Stimulated activated CD8-positive, alpha-beta memory T cell treated with anti-CD3 and anti-CD28 coated beads, Interleukin-4, amount 100 ng/mL, for 1 hour (primary cell): ENCODE results near the gene ICE1.
"Not testable (repeated sequence)": the region's sequence is repeated elsewhere in the genome, so short reads cannot be mapped to it uniquely, and the experiment has no call there.

Source experiments
- DNase-seq, 2 donors: peaks; one replicate each; pipeline ENCODE4 v3.0.0-alpha.2; 2020; ENCODE audit warnings: low read depth in 2 of 2, low spot score in 1 of 2

The ICE1 gene

GRCh38 chr5:5421961-5422818 lies at the start of gene ICE1:
Gene ICE1 (plus strand): TSS chr5:5422677. CDS start chr5:5422916, 239 bp downstream.
- DNase-seq, result peak; percentile 88 to 92

- DNase-seq, result no peak
Measured at GRCh38 chr5:5372930-5373329, 49.5 kb upstream of the ICE1 start.

- no peak for DNase-seq
Measured at GRCh38 chr5:5373351-5373989, 49.0 kb upstream of the ICE1 start.

- DNase-seq, result no peak
Measured at GRCh38 chr5:5374009-5374715, 48.3 kb upstream of the ICE1 start.

- DNase-seq, result no peak
Measured at GRCh38 chr5:5377780-5378179, 44.7 kb upstream of the ICE1 start.

- no peak for DNase-seq
Measured at GRCh38 chr5:5378531-5378930, 43.9 kb upstream of the ICE1 start.

GRCh38 chr5:5380298-5380697 lies 42.2 kb upstream of the ICE1 start:
- DNase-seq, result no peak

GRCh38 chr5:5381310-5381913 lies 41.1 kb upstream of the ICE1 start:
- no peak for DNase-seq

- DNase-seq, result no peak
Measured at GRCh38 chr5:5383461-5383860, 39.0 kb upstream of the ICE1 start.

GRCh38 chr5:5384660-5385330 lies 37.7 kb upstream of the ICE1 start:
- no peak for DNase-seq

GRCh38 chr5:5385331-5385662 lies 37.2 kb upstream of the ICE1 start:
- DNase-seq, result no peak

GRCh38 chr5:5386329-5386728 lies 36.1 kb upstream of the ICE1 start:
- DNase-seq, result no peak

- no peak for DNase-seq
Measured at GRCh38 chr5:5387192-5387591, 35.3 kb upstream of the ICE1 start.

- no peak for DNase-seq
Measured at GRCh38 chr5:5387777-5388176, 34.7 kb upstream of the ICE1 start.

- DNase-seq, result not testable (repeated sequence)
Measured at GRCh38 chr5:5390121-5390869, 32.2 kb upstream of the ICE1 start.

- DNase-seq, result not testable (repeated sequence)
Measured at GRCh38 chr5:5392504-5392903, 30.0 kb upstream of the ICE1 start.

- DNase-seq, result not testable (repeated sequence)
Measured at GRCh38 chr5:5394384-5394986, 28.0 kb upstream of the ICE1 start.

- not testable (repeated sequence) for DNase-seq
Measured at GRCh38 chr5:5395093-5395492, 27.4 kb upstream of the ICE1 start.

- no peak for DNase-seq
Measured at GRCh38 chr5:5398071-5398470, 24.4 kb upstream of the ICE1 start.

- no peak for DNase-seq
Measured at GRCh38 chr5:5401095-5401494, 21.4 kb upstream of the ICE1 start.
